GM04503 (cell line): ENCODE data around the gene CDK13.

Source experiments
- DNase-seq: peaks from one replicate; pipeline ENCODE4 v3.0.0-alpha.2; 2012; ENCODE audit warnings: low read depth

The CDK13 gene

DNA sequence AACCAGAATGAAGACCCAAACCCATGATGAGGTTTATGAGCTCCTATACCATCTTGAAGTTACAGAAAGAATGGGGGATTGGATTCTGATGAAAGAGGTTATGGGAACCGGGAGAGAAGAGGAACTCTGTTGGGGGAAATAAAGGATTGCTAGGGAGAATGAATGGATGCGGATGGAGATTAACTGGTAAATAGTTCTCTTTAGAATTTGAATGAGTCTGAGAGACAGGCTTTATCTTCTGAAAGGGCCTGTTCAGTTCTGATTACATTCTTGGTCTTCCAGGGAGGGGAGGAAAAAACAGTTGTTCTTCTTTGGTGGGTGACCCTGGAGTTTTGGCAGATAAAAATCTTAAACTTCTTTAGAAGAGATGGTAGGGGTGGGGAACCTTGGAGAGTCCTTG lies 198.6 kb downstream of the CDK13 start:
- DNase-seq: no peak
